Right lobe of liver (tissue), 4 donors: ENCODE measurements around the gene C12orf60.

ENCODE experiments used
- POLR2A ChIP-seq: fragments of 450-650 bp; IDR thresholded peaks from one replicate; pipeline ENCODE4 v1.6.1; 2017; ENCODE audit warnings: antibody characterized with exemption, mild to moderate bottlenecking
- TF ChIP-seq, protein P1 (sequence below), 4 donors: fragments of 200-600 bp in 3 of 4; fragments of 450-650 bp in 1 of 4; IDR thresholded peaks; one replicate each; pipeline versions ENCODE4 v1.5.1 to v1.8.0; 2016 to 2022; ENCODE audit warnings: antibody characterized with exemption in 4 of 4, mild to moderate bottlenecking in 2 of 4
- donor health status: DM: no; HTN: no; CAD: no.
- donor health status: DM: no; HTN: no; CAD: no.
- donor health status: DM: no; HTN: yes; CAD: no.

DNA sequence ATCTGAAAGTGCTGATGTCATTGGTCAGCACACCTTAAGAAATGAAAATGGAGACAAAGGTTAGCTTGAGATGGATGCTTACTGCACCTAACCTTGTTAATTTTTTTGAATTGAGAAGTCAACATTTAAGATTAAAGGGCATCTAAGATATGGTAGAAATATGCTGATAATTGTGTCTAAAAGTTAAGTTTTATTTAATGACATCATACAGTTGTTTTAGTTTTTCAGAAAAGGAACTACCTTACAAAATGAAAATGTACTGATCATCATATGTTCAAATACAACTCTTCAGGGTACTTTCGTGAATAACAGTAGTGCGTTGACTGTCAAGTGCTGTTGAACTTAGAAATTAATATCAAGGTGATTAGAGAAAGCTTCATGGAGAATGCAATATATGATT is 8.0 kb downstream of the C12orf60 start:
- no peak for TF ChIP-seq POLR2A
- TF ChIP-seq, protein P1, sequence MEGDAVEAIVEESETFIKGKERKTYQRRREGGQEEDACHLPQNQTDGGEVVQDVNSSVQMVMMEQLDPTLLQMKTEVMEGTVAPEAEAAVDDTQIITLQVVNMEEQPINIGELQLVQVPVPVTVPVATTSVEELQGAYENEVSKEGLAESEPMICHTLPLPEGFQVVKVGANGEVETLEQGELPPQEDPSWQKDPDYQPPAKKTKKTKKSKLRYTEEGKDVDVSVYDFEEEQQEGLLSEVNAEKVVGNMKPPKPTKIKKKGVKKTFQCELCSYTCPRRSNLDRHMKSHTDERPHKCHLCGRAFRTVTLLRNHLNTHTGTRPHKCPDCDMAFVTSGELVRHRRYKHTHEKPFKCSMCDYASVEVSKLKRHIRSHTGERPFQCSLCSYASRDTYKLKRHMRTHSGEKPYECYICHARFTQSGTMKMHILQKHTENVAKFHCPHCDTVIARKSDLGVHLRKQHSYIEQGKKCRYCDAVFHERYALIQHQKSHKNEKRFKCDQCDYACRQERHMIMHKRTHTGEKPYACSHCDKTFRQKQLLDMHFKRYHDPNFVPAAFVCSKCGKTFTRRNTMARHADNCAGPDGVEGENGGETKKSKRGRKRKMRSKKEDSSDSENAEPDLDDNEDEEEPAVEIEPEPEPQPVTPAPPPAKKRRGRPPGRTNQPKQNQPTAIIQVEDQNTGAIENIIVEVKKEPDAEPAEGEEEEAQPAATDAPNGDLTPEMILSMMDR (IDR thresholded peaks at IDR 0.05): no peak
